HG03521 (cell line): Measurements from ENCODE around the gene TMEM61.
"Not testable (repeated sequence)": the region's sequence is repeated elsewhere in the genome, so short reads cannot be mapped to it uniquely, and the experiment has no call there.

Experiments
- ATAC-seq: cut with Tn5 transposase; IDR thresholded peaks from one replicate; pipeline ENCODE4 v1.9.1; 2021; ENCODE audit warnings: mild to moderate bottlenecking, moderate library complexity; ENCODE audit not compliant: unreplicated experiment

Gene TMEM61

GRCh38 chr1:55000110-55001085 is 20.0 kb downstream of the TMEM61 start:
- ATAC-seq = no peak

DNA sequence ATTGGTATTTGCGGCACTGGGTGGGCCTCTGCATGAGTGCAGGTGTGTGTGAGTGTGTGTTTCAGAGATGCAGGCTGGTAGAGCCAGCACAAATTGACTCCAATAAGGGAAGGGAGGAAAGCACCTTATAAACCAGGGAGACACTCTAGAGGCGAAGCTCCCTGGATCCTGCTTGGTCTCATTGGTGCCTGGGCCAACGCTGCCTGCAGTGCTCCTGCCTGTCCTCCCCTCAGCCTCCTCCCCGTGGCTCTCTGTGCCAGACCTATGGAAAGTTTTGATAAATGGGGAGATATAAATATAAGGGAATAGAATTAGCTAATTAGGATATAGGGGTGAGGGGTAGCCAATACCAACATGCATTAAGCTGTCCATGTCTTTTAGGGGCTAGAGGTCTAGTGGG is 20.9 kb downstream of the TMEM61 start:
- ATAC-seq = no peak

DNA sequence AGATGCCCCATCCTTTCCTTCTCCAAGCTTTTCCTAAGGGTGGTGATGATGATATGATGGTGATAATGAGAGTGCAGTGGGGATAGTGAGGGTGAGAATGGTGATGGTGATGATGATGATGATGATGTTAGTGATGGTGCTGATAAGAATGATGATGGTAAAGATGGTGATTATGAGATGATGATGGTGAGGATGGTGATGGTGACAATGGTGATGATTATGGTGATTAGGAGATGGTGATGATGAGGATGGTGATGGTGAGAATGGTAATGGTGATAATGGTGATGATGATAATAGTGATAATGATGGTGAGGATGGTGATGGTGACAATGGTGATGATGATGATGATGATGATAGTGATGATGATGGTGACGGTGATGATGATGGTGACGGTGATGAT is 22.3 kb downstream of the TMEM61 start:
- ATAC-seq = no peak

DNA sequence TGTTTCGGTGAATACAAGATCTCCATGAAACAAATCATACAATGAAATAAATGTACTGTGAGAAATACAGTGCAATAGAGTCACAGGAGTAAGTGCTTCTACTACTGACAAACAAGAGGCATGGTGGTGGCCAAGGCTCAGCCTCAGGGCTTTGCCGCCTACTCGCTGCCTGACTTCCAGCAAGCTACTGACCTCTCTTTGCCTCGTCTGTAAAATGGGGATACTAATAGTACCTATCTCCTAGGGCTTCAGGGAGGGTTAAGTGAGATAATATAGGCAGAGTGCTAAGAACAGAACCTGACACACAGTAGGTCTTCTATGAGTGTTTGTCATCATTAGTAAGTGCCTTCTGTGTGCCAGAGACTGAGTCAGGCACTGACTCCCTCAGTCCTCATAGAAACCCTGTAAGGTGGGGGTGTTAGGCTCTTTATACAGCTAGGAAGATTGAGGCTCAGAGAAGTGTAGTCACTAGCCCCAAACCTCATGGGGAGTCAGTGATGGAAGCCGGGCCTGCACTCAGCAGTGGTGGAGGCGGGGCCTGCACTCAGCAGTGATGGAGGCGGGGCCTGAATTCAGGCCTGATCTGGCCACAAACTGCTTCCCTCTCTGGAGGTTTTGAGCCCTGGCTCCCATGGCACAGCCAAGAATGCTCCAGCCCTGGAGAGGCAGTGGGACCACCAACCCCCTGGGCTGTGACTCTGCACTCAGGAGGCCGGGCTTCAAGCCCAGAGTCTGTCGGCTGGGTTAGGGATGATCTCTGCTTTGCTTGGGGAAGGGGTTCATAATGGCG is 25.1 kb downstream of the TMEM61 start:
- ATAC-seq = no peak

GRCh38 chr1:55006931-55007330 is 26.5 kb downstream of the TMEM61 start:
- ATAC-seq = no peak

DNA sequence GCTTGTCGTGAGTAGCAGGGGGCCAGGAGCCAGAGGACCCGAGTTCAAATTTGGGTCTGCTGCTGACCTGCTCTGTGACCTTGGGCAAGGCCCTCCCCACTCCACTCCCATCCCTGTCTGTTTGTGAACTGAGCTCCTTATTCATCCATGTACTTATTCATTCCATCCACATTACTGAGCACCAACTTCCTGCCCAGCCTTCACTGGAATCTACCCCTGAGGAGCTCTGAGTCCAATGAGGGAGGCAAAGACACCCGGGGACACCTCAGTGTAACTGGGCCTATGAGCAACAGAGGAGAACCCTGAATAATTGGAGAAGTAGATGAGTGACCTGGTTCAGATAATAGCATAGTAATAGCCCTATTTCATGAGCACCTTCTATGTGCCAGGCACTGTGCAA is 27.2 kb downstream of the TMEM61 start:
- no peak for ATAC-seq

DNA sequence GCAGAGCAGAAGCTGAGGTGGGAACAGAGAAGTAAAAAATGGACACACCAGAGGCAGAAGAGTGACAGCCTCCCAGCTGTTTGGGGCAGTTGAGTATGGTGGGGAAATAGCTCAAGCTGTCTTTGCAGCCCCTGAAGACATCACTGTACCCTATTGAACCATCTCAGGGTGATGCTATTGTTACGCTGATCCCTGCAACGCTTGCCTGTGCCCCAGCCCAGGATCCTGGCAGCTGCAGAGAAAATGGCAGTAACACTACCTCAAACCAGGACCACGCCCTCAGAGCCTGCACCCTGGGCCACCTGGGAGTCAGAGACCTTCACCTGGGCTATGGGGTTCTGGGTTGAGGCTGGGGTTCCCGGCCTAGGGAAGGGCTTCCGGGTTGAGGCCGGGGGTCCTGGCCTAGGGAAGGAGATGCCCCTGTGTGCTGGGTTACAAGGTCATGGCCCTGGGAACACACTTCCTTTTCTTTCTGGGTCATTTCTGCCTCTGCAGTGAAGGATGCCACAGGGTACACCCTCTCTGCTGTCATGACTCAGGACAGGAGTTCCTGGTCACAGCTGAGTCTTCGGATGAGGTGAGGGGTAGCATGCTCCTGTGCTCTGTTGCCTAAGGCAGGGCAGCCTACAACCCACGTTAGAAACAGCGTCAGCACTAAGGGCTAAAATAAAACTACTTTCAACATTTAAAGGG is 29.9 kb downstream of the TMEM61 start:
- no peak for ATAC-seq

DNA sequence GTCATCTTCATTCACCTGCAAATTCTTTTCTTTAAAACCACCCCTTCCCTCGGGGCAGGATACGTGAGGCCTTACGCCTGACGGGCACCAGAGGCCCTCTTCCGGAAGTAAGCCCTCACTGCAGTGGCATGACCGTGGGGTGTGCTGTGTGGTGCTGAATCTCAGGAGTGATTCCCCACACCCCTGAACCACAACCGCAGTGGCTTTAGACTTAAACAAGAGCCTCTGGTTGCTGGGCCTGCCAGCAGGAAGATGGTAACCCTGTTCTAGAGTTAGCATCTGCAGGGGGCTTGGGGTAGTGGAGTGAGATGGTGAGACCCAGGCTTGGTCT is 30.4 kb downstream of the TMEM61 start:
- ATAC-seq = no peak

DNA sequence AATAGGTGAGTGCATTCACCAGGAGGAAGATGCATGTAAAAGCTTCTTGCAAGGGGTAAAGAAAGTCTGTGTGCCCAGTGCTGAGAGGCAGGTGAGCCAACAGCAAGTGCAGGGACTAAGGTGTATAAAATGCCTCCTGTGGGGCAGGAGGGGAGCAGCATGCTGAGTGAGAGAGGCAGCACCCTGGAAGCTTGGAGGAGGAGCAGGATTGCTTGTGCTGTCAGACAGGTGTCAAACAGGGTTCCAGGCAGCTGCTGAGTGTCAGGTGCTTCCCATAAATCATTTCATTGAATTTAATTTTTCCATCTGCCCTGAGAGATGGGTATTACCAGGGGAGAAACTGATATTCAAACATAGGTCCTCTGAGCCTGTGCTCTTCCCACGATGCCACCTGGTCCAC is 32.2 kb downstream of the TMEM61 start:
- ATAC-seq = no peak

GRCh38 chr1:55015123-55015522 is 34.7 kb downstream of the TMEM61 start:
- ATAC-seq = no peak

- no peak for ATAC-seq
These were observed 35.5 kb downstream of the TMEM61 start for GRCh38 chr1:55015731-55016620.

DNA sequence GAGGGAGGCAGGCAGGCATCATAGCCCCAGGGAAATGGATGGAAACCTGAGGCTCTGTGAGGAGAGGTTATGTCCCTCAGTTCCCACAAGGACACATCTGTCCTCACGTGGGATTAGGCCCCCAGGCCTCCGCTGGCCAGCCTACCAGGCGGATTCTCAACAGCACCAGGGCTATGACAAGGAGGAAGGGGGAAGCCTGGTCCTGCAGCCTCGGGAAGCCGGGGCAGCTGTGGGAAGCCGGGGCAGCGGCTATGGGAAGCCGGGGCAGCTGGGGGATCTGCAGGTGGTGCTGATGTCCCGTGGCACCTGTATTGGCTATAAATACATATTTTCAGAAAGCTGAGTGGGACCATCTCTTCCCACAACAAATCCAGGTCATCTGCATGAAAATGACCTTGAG is 38.0 kb downstream of the TMEM61 start:
- ATAC-seq = no peak

- ATAC-seq = peak; percentile 87
These were observed 41.6 kb downstream of the TMEM61 start for GRCh38 chr1:55021942-55022546.

- ATAC-seq = not testable (repeated sequence)
These were observed 43.7 kb downstream of the TMEM61 start for GRCh38 chr1:55024163-55024562.

DNA sequence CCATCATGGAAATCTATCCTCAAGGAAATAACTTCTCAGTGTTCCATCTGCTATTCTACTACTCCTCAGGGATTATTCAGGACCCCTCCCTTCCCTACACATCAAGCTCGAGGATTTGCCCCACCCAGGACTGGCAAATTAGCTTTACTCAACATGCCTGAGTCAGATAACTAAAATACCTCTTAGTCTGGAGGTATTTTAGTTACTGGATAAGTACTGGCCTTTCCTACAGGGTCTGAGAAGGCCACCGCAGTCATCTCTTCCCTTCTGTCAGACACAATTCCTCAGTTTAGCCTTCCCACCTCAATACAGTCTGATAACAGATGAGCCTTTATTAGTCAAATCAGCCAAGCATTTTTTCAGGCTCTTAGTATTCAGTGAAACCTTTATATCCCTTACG is 46.3 kb downstream of the TMEM61 start:
- not testable (repeated sequence) for ATAC-seq

DNA sequence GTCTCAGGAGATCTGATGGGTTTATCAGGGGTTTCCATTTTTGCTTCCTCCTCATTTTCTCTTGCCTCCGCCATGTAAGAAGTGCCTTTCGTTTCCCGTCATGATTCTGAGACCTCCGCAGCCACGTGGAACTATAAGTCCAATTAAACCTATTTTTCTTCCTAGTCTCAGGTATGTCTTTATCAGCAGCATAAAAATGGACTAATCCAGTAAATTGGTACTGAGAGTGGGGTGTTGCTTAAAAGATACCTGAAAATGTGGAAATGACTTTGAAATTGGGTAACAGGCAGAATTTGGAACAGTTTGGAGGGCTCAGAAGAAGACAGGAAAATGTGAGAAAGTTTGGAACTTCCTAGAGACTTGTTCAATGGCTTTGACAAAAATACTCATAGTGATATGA is 50.7 kb downstream of the TMEM61 start:
- ATAC-seq = not testable (repeated sequence)

DNA sequence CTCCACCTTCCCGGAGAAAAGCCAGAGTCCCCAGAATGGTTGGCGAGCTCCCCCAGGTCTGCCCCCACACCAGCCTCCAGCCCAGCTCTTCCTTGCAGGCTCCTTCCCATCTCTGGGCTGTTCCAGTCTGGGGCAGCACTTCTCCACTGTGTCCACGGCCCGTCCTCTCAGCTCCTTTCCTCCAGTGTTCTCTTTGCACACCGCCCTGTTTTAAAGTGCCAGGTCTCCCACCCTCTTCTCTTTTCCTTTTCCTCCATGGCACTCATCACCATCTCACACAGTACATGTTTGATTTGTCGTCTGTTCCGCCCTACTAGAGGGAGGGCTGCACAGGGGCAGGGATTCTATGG is 52.8 kb downstream of the TMEM61 start:
- no peak for ATAC-seq

DNA sequence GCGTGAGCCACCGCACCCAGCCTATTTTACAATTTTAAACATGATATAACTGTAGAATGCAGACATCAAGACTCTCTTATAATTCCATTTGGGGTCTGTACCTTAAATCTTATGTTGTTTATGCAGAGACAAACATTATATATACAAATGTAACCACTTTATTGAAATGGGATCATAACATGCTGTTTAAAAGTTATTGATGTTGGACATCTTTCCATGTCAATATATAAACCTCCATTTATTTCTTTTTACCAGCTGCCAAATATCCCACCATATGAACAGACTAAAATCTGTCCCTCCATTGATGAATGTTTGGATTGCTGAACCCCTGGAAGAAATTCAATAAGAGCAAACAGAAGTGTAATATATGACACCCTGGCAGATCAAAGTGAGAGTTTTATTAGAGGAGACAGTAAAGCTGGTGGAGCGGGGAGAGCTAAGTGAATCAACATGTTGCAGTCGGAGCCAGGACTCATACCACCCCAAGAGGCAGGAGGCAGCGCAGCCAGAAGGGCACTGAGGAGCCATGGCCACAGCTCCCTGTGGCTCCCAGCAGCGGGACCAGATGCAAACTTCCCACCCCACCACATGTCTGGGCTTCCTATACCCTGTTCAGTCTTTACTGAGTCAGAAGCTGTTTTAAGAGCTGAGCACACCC is 54.2 kb downstream of the TMEM61 start:
- no peak for ATAC-seq

- ATAC-seq = no peak
These were observed 55.5 kb downstream of the TMEM61 start for GRCh38 chr1:55035904-55036303.
